Lung microvascular endothelial cell (primary cell): ENCODE data around the gene SECTM1. TPM values are rescaled to one million over a fixed set of nuclear protein-coding genes. Genes with fewer than 3 reads are reported as not detected.

Experiments
- DNase-seq, 2 donors: peaks; one replicate each; pipeline versions ENCODE4 v3.0.0 to v3.0.0-alpha.2; 2010; ENCODE audit warnings: low read depth in 2 of 2
- total RNA-seq: library from RNA; depleted of rRNA; stranded (reverse); fragments of >200 nt; gene quantifications from 2 replicates; pipeline ENCODE4 v1.2.1, GENCODE V29; 2014

The SECTM1 gene
- total RNA-seq, 1 donor from 2014 or later, result 1.8 TPM

GRCh38 chr17:82316651-82317393 lies 16.7 kb downstream of the SECTM1 start:
- DNase-seq, result no peak

DNA sequence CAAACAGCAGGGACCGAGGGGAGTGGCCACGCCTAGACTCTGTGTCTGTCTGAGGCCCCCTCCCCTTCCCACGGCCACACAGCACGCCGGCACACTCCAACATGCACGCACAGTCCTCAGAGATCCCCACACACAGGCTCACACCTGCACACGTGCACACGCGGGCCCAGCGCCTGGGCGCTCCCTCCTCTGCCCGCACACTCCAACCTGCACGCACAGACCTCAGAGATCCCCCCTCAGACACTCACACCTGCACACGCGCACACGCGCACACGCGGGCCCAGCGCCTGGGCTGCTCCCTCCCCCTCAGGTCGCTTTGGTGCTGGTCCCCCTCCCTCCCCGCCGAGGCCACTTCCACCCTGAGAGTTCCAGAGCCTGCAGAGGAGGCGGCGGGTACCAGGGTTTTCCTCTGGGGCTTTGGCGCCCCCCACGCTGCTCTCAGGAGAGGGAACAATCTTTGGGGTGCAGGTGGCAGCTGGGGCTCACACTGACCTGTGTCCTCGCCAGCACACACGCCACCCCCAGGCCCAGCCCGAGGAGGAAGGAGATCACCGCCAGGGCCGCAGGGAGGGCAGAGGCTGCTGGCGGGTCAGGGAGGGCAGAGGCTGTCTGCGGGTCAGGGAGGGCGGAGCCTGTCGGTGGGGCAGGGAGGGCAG lies 17.7 kb downstream of the SECTM1 start:
- DNase-seq, result no peak

DNA sequence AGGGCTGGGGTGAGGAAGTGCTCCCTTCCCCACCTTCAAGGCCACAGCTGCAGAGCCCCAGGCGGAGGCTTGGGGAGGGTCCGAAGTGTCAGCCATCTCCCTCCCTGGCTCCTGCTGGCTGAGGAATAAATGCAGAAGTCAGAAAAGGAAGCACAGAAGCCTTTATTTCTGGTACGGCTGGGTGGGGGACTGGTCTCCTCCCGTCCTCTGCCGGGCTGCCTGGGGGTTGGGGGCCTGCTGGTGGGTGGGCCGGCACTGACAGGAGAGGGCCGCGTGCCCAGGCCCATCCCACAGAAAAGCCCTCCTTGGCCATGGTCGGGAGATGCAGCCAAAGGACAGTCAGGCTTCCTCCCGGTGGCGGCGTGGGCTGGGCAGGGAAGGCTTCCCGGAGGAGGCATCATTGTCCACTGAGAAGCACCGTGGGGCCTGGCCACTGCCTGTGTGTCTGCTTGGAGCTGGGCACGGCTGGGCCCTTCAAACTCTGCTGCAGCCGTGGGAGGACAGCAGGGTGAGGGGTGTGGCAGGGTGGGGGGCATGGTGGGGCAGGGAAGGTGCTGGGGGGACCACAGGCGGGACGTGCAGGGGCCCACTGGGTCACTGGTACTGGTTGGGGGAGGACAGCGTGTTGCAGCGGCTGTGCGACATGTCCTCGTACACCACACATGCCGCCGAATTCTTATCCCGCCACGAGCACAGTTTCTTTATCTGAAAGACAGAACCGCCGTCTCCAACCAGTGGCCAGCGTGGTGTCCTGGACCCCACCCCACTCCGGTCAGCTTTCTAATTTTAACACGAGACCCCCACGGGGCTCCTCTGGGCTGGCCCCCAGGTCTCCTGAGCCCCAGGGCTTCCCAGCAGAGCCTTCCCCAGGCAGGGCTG lies 18.6 kb downstream of the SECTM1 start:
- DNase-seq, result no peak

DNA sequence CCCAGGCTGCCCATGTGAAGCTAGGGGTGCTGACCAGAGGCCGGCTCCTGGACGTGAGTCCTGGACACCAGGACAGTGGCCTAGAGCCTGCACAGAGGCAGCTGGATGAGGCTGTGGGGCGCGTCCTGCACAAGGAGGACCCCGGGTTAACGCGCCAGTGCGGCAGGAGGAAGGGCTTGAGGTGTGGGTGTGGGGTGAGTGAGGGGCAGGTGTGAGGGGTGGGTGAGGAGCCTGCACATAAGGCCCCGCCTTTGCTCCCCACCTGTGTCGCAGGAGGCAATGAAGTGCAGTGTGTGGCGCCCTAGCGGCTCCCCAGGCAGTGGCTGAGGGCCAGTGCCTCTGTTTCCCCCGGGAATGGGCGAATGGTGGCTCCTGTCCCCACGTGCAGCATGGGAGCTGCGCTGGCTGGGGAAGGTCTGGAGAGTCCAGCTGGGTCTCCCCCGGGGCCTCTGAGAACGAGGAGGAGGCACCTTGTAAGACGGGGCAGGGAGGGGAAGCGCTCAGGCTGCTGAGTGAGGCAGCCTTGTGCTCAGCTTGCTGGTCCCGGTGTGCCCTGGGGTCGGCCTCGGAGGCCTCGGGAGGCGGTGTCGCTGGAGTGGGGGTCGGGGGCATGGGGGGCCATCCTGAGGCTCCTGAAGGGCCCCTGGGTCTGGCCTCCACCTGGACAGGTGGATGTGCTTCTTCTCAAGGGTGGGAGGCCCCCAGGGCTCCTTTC lies 19.4 kb downstream of the SECTM1 start:
- no peak for DNase-seq

DNA sequence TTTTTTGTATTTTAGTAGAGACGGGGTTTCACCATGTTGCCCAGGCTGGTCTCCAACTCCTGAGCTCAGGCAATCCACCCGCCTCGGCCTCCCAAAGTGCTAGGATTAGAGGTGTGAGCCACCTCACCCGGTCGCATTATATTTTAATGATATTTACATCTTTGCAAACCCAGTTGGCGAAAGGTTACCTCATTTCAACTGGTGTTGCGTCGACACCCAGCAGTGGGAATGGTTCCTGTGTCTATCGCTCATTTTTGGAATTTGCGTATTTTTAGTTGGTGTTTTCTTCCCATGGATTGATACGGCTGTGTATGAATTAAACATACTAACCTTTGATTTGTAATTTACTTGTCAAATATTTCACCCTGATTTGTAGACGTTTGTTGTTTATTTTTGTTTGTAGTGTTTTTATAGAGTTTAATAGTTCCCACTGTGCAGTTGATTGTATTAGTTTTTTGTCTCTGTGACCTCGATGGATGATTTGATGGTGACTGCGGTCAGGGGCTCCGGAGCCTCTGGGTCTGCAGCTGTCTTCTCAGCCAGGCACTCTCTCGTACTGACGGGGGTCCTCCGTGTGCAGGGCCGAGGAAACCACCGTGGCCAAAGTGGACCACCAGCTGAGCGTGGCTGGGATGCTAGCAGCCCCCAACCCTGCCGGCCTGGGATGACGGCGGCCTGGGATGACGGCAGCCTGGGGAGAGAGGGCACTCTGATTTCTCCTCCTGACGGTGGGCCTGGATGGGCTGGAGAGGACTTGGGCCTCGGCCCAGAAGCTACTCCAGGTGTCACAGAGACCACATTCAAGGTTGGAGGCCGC lies 20.2 kb downstream of the SECTM1 start:
- no peak for DNase-seq

GRCh38 chr17:82311971-82312370 lies 21.6 kb downstream of the SECTM1 start:
- DNase-seq, result no peak

GRCh38 chr17:82310877-82311276 lies 22.7 kb downstream of the SECTM1 start:
- DNase-seq, result no peak

GRCh38 chr17:82309656-82310570 lies 23.7 kb downstream of the SECTM1 start:
- no peak for DNase-seq

DNA sequence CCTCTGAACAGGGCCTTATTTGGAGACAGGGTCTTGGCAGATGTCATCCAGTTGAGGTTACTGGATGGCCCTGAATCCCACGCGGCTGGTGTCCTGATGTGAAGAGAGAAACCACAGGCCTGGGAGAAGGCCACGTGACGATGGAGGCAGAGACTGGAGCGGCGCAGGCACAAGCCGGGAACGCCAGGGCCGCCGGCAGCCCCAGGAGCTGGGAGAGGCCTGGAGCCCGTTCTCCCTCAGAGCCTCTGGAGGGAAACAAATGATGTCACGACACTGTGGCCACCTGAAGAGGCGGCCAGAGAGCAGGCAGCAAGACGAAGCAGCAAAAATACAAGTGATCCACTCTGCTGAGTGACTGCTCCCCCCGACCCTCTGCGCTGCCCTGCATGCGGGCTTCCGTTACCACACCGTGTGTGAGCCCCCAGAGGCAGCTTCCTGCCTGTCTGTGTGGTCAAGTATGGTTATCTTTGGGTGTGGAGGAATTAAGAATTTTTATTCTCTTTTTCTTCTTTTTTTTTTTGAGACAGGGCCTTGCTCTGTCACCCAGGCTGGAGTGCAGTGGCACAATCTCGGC lies 27.8 kb downstream of the SECTM1 start:
- DNase-seq, result no peak

DNA sequence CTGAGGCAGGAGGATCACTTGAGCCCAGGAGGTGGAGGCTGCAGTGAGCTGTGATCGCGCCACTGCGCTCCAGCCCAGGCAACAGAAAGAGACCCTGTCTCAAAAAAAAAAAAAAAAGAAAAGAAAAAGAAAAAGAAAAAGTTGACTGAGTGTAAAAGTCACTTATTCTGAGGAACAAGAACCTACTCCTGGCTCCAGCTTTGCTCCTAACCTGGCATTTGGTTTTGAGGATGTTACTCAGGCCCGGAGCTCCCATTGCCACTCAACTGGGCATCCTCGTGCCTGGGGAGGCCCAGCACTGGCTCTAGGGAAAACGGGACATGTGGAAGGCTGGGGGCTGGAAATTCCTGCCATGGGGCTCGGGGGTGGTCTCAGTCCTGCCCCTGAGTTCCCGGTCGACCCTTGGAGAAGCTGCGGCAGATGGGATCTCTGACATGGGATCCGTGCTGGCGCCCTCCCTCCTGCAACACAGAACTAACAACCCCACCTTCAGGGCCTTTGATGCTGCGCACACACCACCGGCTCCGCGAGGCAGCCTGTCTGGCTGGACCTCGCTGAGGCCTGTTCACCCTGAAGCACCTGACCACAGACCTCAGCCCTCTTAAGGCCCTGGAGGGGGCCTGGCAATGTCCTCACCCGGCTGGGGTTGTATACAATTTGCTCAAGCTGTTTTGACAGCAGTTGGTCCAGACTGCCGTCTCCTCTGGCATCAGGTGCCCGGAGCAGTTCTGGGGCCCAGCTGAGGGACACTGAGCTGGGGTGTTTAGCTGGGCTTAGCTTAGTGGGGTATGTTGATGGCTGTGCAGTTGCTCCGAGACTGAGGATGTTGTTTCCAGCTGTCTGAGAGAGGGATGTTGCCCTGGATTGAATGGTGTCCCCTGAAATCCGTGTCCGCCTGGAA lies 28.5 kb downstream of the SECTM1 start:
- DNase-seq, result no peak

- DNase-seq, result no peak
Measured at GRCh38 chr17:82303944-82304808, 29.4 kb downstream of the SECTM1 start.

DNA sequence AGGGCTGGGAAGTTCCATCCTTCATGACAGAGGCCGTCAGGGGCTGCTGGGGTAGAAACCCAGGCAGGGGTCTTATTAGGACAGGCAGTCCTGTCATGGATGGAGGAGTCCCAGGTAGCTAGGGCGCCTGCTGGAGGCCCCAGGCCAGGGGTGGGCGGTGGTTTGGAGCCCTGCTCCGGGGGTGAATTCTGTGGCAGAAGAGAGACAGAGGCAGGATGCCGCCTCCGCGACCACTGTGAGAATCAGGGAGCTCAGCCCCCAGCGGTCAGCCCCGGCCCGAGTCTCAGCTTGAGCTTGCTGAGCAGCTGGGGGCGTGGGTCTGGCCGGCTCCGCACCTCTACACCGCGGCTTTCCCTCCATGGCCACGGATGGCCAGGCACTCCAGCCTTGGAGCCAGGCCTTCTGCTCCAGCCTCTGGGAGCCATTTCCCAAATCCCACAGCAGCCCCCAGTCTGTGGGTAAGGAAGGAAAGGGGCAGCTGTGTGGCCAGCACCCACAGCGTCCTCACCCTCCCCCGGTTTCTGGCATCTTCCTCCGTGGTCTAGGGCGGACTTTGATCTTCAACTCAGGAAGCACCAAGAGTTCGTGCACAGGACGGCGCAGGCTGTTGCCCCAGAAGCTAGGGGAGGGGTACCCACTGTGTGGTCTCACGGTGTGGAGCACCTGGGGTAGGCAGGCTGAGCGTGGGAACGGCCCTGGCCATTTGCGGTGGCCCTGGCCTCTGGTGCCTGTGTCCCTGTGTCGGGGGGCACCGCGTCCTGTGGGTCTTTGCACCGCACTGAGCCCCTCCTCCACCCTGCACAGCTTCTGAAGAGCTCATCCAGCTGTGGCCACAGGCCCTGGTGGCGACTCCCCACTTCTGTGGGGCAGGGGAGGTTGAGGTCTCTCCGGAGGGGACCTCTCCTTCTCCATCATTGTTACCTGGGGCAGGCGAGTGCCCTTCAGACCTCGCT lies 30.3 kb downstream of the SECTM1 start:
- DNase-seq, result no peak

- no peak for DNase-seq
Measured at GRCh38 chr17:82302568-82302963, 31.0 kb downstream of the SECTM1 start.

GRCh38 chr17:82301916-82302567 lies 31.5 kb downstream of the SECTM1 start:
- DNase-seq, result no peak

DNA sequence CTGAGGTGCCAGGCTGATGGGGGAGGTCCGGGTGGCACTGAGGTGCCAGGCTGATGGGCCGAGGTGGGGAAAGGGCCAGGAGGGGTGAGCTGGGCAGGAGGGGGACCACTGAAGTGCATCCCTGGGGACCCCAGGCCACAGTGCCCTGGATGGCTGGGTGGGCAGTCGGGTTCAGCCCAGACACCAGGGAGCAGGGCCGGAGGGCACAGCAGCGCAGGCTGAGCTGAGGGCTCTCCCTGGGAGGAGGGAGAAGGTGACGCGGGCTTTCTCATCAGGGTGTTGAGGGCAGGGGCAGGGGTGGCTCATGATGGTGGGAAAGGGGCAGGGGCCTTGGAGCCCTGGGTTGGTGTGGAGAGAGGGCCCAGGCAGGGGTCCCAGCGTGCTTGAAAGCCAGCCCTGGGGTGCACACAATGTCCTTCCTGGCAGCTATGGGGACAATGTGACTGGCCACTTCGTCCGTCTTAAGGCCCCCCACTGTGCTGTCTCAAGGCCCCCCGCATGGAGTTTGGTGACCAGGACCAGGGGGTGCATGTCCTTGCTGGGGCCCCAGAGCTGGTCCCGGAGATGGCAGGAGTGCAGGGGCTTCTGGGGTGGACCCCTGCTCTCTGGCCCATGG lies 32.2 kb downstream of the SECTM1 start:
- DNase-seq, result no peak
